HG02642 (cell line): ENCODE measurements around the gene FHDC1.

Source experiments
- ATAC-seq: cut with Tn5 transposase; IDR thresholded peaks from one replicate; pipeline ENCODE4 v1.9.1; 2021; ENCODE audit warnings: mild to moderate bottlenecking; ENCODE audit not compliant: unreplicated experiment, poor library complexity

Gene FHDC1

GRCh38 chr4:152928286-152928685 lies 7.8 kb upstream of the FHDC1 start:
- no peak for ATAC-seq

DNA sequence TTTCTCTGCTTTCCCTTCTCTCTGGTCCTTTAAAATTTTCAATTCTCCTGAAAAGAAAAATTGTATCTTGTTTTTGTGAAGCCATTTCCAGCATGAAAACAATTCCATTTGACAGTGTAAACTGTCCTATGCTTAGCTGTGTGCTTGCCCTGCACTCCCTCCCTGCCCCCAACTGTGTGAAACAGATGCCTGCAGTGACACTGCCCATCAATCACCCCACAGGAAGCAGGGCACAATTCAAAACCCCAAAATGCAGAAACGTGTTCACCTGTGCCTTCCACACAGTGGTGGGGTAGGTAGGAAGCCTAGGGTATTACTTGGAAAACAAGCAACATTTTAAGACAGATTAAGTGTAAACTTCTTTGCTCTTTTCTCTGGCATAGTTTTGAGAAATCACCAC lies 6.2 kb upstream of the FHDC1 start:
- ATAC-seq: no peak

GRCh38 chr4:152935143-152935542 lies 980 bp upstream of the FHDC1 start:
- no peak for ATAC-seq

DNA sequence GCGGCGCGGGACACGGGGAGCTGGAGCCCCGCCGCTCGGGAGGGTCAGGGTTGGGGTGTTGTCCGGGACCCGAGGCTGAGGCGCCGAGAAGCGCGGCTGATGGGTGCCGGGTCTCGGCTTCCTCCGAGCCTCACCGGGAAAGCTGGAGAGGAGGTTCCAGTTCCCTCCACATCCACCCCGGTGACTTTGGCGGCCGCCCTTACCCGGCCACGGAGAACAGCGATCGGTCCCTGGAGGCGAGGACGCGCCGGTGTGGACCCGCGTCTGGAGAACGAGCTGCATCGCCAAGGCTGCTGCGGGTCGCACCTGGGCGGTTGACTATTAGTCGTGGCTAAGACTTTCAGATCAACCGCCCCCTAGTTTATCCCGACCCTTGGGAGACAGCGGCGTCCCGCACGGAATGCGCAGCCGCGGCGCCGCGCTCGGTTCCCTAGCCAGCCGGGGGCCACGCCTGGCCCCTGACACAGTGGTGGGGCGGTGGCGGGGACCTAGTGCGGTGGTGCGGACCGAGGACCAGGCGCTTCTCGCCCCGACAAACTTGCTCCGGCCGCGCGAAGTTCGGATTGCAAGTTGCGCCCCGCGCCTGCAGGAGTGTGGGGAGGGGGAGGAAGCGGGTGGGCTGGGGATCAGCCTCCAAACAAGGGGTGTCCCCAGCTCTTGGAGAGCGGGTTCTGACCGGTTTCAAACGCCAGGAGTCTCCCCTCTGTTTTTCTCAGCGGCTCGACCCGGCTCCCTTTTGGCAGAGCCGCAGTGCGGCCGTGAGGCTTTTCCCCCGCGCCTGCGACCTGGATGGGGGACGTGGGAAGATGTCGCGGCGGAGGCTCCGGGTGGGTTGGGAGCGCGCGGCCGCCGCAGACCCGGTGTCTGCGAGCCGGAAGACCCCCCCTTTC lies 568 bp downstream of the FHDC1 start:
- ATAC-seq: no peak

GRCh38 chr4:152937336-152938236 lies 1.5 kb downstream of the FHDC1 start:
- peak; percentile 39 for ATAC-seq

DNA sequence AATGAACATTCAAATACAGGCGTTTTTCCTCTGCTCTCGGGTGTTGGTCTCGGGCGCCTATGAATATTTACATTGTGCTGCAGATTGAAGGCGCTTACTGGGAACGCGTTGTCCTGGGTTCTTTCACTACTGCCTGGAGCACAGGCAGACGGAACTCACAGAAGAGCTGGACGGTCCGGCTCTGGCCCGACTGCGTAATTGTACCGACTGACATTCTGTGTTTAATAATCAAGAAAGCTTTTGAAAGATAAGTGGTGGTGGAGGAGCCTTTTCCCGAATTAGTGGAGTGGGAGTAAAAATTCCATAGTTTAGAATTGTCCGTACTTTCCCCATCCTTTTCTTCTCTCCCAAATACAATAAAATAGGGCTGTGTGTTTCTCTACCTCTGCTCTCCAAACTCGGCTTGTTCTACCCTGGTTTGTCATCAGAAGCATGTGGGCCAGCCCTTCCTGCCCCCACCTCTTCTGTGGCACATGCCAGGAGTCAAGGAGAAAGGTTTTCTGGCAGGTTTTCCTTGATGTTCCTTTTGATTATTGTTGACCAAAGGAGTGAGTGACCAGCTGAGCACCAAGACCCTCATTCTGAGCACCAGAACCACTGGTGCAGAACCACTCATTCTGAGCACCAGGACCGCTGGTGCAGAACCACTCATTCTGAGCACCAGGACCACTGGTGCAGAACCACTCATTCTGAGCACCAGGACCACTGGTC lies 2.3 kb downstream of the FHDC1 start:
- ATAC-seq: no peak

GRCh38 chr4:152939621-152940020 lies 3.5 kb downstream of the FHDC1 start:
- ATAC-seq: no peak

GRCh38 chr4:152940461-152940860 lies 4.3 kb downstream of the FHDC1 start:
- ATAC-seq: no peak

DNA sequence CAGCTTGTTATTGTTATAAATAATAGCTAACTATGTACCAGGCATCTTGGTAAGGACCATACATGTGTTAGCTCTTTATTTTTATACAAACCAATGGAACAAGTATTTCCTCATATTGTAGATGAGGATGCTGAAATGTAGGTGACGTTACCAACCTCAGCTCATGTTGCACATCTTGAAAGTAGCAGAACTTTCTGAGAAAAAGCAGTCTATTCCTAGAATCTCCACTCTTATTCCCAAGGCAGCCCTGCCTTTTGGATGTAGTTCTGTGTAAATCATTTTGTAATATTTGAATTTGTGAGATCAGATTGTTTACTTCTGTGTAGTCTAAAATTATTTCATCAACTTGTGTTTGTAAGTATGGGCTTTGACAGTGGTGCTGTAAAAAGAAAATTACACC lies 5.3 kb downstream of the FHDC1 start:
- ATAC-seq: no peak

DNA sequence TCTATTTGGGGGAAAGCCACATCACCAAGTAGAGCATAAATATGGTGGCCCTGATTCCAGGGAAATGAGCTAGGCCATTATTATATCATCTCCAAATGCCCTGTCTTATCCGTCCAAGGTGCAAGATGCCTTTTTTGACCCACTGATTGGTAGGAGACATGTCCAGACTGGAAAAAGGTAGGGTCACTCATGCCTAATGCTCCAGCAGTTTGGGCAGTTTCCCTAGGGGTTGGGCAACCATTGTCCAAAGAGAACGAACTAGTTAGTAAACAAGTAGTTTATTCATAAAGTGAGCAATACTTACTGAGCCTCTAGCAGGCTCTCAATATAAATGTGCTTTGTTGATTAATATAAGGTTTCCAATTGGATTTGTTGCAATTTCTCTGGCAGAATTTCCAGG lies 6.2 kb downstream of the FHDC1 start:
- ATAC-seq: no peak

DNA sequence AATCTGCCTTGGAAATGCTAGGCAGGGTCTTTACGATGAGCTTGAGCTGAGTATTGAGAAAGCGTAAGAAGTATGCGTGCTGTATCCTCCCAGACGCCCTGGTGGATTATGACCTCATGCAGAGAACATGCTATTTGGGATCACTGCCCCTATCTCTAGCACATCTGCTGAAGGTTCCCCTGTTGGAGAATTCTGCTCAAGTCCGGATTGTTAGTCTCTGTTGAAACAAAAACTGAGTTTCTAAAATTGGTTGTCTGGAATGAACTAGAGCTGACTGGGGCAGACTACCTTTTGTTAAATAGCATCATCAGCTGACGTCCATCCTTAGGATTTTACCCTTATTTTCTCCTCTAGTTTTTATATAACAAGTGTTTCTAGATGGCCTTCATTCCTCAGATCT lies 7.5 kb downstream of the FHDC1 start:
- no peak for ATAC-seq

DNA sequence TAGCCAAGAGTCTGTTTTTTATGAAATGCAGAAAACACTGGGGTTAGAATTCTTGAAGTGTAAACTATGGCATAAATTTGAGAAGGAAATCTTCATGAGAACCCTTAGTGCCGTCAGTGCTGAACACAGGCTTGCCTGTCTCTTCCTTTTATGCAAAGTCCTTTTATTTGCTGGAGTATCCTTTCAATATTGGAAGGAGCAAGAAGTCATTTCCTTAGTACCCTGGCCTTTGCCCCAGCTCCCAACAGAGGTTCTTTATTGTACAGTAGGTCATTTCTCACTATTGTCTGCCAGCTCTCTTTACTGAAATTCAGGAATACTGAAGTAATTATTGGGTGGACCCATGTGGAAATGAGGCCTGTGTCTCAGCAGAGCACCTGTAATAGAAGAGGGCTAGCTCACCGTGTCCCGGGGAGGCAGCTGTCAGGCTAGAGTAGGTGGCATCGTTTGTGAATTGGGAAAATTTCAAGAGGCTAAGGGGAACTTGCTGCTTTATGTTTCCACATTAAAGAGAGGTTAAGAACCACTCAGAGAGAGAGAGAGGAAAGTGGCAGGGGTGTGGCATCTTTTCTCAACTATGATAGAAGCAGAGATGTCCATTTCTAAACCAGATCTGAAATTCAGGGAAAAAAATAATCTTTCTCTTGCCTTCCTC lies 8.7 kb downstream of the FHDC1 start:
- ATAC-seq: no peak

- ATAC-seq: no peak
Measured at GRCh38 chr4:152945639-152946038, 9.5 kb downstream of the FHDC1 start.

- ATAC-seq: no peak
Measured at GRCh38 chr4:152946446-152946845, 10.3 kb downstream of the FHDC1 start.

DNA sequence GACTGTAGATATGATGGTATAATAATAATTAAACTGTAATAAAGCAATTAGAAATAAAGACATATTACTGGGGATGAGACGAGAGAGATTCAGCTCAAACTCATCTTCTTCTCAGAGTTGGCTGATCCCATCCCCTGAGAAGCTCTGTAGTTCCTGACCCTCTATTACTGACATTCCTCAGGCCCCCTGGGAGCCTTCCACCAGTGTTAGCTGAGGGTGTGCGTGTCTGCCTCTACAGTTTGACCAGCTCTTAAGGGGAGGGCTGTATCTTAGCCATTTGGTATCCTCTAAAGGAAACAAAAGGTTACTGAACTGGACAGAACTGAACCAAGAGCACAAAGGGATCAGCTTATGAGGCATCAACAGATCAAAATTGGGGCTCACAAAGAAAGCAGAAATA lies 11.2 kb downstream of the FHDC1 start:
- no peak for ATAC-seq

DNA sequence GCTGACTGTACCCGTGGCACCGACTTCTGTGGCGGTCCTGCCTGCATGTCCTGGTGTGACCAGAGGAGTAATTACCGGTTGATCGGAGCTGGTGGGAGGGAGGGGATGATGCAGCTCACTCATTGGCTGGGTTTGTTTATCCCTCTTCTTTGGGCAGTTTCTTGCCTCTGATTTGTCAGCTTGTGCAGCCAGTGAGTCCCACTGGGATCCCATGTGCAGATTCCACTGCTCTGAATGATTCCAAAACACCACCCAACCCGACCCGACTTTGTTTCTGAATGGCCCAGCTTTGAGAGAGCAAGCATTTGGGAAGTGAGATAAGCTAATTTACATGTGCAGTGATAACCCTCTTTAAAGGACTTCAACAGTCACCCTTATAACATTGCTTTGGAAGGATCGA lies 13.8 kb downstream of the FHDC1 start:
- no peak for ATAC-seq

DNA sequence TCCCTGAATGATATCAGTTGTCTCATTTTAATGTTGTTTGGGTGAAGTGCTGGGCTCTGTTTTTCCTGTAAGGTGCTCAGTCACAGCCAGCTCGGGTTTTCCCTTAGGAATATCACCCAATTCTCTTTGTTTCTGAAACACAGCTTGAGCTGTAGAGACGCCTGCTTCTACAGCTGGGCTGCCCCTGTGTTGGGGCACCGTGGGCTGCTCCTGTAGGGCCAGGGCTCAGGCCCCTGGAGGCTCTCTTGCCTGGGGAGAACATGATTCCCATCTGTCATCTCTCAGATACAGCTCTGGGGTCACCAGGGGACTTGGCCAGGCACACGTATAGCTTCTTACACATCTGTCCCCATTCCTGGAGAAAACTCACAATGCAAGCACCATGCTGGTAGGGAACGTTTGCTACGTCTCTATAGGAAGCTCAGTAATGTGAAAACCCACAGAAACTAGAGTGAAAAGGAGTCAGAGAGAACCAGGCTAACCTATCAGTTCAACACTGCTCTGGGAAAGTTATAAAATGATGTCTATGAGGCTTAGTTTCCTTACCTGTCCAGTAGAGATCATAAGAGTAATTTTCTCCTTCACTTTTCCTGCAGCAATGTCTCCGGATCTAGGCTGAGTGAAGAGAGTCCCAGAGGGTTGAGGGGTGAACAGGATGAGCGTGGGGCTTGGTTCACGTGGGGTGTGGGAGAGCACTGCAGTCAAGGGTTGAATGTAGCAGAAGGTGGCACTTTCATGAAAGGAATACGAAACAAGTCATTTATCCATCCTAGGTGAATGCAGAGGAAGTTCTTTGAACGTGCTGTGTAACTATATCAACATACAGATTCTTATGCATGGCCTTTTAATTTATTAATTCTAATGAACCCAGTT lies 14.5 kb downstream of the FHDC1 start:
- ATAC-seq: no peak

- ATAC-seq: no peak
Measured at GRCh38 chr4:152951348-152951747, 15.2 kb downstream of the FHDC1 start.

DNA sequence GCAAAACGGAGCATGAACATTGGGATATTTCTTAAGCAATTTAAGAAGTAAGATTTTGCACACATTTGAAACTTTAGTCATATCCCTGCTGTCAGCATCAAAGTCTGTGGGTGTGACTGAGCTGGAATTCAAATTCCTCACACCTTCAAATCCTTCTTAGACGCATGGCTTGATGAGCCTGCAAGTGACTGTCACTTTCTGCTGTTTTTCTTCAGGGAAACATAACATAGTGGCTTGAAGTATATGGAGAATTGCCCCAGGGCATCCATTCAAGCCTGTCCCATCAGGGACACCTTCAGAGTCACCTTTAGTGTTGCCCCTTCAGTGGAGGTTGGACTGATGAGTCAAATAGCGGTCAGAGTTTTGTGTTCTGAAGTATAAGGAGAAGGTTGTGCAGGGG lies 17.4 kb downstream of the FHDC1 start:
- ATAC-seq: no peak
